Measurements from ENCODE around the gene ABCC1.
"Not testable (repeated sequence)": the region's sequence is repeated elsewhere in the genome, so short reads cannot be mapped to it uniquely, and the experiment has no call there.

ABCC1 gene

GRCh38 chr16:15967655-15968315 is 18.4 kb downstream of the ABCC1 start:
- DNase-seq (ENCODE audit: low read depth in 2 of 2): no peak

GRCh38 chr16:15970202-15970601 is 20.8 kb downstream of the ABCC1 start:
- DNase-seq (ENCODE audit: low read depth in 2 of 2): no peak

GRCh38 chr16:15970743-15971439 is 21.5 kb downstream of the ABCC1 start:
- DNase-seq (ENCODE audit: low read depth in 2 of 2): no peak

GRCh38 chr16:15971440-15971815 is 22.0 kb downstream of the ABCC1 start:
- DNase-seq (ENCODE audit: low read depth in 2 of 2): no peak

- no peak for DNase-seq (ENCODE audit: low read depth in 2 of 2)
These were observed 22.8 kb downstream of the ABCC1 start for GRCh38 chr16:15972046-15972868.

GRCh38 chr16:15973421-15973820 is 24.0 kb downstream of the ABCC1 start:
- no peak for DNase-seq (ENCODE audit: low read depth in 2 of 2)

GRCh38 chr16:15974057-15974456 is 24.6 kb downstream of the ABCC1 start:
- no peak for DNase-seq (ENCODE audit: low read depth in 2 of 2)

GRCh38 chr16:15975172-15975571 is 25.8 kb downstream of the ABCC1 start:
- no peak for DNase-seq (ENCODE audit: low read depth in 2 of 2)

GRCh38 chr16:15976225-15976812 is 26.9 kb downstream of the ABCC1 start:
- no peak for DNase-seq (ENCODE audit: low read depth in 2 of 2)

- DNase-seq (ENCODE audit: low read depth in 2 of 2): no peak
These were observed 27.7 kb downstream of the ABCC1 start for GRCh38 chr16:15976929-15977637.

GRCh38 chr16:15979801-15980200 is 30.4 kb downstream of the ABCC1 start:
- no peak for DNase-seq (ENCODE audit: low read depth in 2 of 2)

GRCh38 chr16:15980329-15980728 is 30.9 kb downstream of the ABCC1 start:
- DNase-seq (ENCODE audit: low read depth in 2 of 2): no peak

- DNase-seq (ENCODE audit: low read depth in 2 of 2): no peak
These were observed 32.0 kb downstream of the ABCC1 start for GRCh38 chr16:15981382-15981781.

GRCh38 chr16:15982194-15982915 is 32.9 kb downstream of the ABCC1 start:
- not testable (repeated sequence) for DNase-seq (ENCODE audit: low read depth in 2 of 2)

GRCh38 chr16:15983898-15984297 is 34.5 kb downstream of the ABCC1 start:
- DNase-seq (ENCODE audit: low read depth in 2 of 2): no peak

- DNase-seq (ENCODE audit: low read depth in 2 of 2): no peak
These were observed 35.7 kb downstream of the ABCC1 start for GRCh38 chr16:15985144-15985543.

GRCh38 chr16:15986261-15986660 is 36.8 kb downstream of the ABCC1 start:
- DNase-seq (ENCODE audit: low read depth in 2 of 2): no peak

GRCh38 chr16:15988268-15989013 is 39.0 kb downstream of the ABCC1 start:
- no peak for DNase-seq (ENCODE audit: low read depth in 2 of 2)

- no peak for DNase-seq (ENCODE audit: low read depth in 2 of 2)
These were observed 41.5 kb downstream of the ABCC1 start for GRCh38 chr16:15990902-15991301.

- DNase-seq (ENCODE audit: low read depth in 2 of 2): no peak
These were observed 43.7 kb downstream of the ABCC1 start for GRCh38 chr16:15993128-15993527.

Measured in stimulated activated CD8-positive, alpha-beta memory T cell treated with anti-CD3 and anti-CD28 coated beads, Interleukin-15, amount 100 ng/mL, for 4 hours (primary cell).